Measurements from ENCODE around the gene ARL2BP.

Gene ARL2BP

GRCh38 chr16:57236022-57236350 lies 9.1 kb upstream of the ARL2BP start:
- no peak for DNase-seq

GRCh38 chr16:57238682-57239081 lies 6.4 kb upstream of the ARL2BP start:
- DNase-seq, result no peak

- no peak for DNase-seq
Measured at GRCh38 chr16:57239107-57239506, 6.0 kb upstream of the ARL2BP start.

- no peak for DNase-seq
Measured at GRCh38 chr16:57240851-57241250, 4.2 kb upstream of the ARL2BP start.

- no peak for DNase-seq
Measured at GRCh38 chr16:57242650-57243049, 2.4 kb upstream of the ARL2BP start.

- no peak for DNase-seq
Measured at GRCh38 chr16:57244463-57244766, 644 bp upstream of the ARL2BP start.

- no peak for DNase-seq
Measured at GRCh38 chr16:57245472-57246113, 534 bp downstream of the ARL2BP start.

GRCh38 chr16:57251352-57251751 lies 6.3 kb downstream of the ARL2BP start:
- no peak for DNase-seq

GRCh38 chr16:57252148-57252721 lies 7.2 kb downstream of the ARL2BP start:
- DNase-seq, result no peak

GRCh38 chr16:57253466-57253865 lies 8.4 kb downstream of the ARL2BP start:
- no peak for DNase-seq

GRCh38 chr16:57255686-57256415 lies 10.8 kb downstream of the ARL2BP start:
- no peak for DNase-seq

- DNase-seq, result no peak
Measured at GRCh38 chr16:57256601-57257395, 11.7 kb downstream of the ARL2BP start.

- DNase-seq, result no peak
Measured at GRCh38 chr16:57257455-57258070, 12.5 kb downstream of the ARL2BP start.

- DNase-seq, result no peak
Measured at GRCh38 chr16:57258226-57258909, 13.3 kb downstream of the ARL2BP start.

- DNase-seq, result no peak
Measured at GRCh38 chr16:57258910-57259475, 13.9 kb downstream of the ARL2BP start.

- DNase-seq, result no peak
Measured at GRCh38 chr16:57260294-57260929, 15.4 kb downstream of the ARL2BP start.

- no peak for DNase-seq
Measured at GRCh38 chr16:57261806-57262205, 16.7 kb downstream of the ARL2BP start.

GRCh38 chr16:57262841-57263540 lies 17.9 kb downstream of the ARL2BP start:
- DNase-seq, result no peak

- no peak for DNase-seq
Measured at GRCh38 chr16:57263541-57264351, 18.7 kb downstream of the ARL2BP start.

GRCh38 chr16:57264381-57264780 lies 19.3 kb downstream of the ARL2BP start:
- no peak for DNase-seq
